ENCODE data around the gene YIF1A. TPM values are rescaled to one million over a fixed set of nuclear protein-coding genes. Genes with fewer than 3 reads are reported as not detected.
"Not testable (repeated sequence)": the region's sequence is repeated elsewhere in the genome, so short reads cannot be mapped to it uniquely, and the experiment has no call there.

The YIF1A gene
- polyA plus RNA-seq, 1 of the 3 experiments (the other 2 are of a cell fraction) = 123 TPM

- CTCF ChIA-PET = interaction anchor here (0.8 to 2.1 kb wide), 6 partner anchors 9 to 110 kb away, joined by 3 to 11 read pairs (median 4); partner anchors contain the start of gene RIN1
- H3K36me3 ChIP-seq (replicated peaks in 1 of 2; ENCODE audit: control insufficient read depth in 1 of 2, insufficient read depth in 2 of 2, low read length in 1 of 2) = peaks cover 19 to 43% of the 10 kb centered on the region in 2 experiments
These were observed 29.7 kb downstream of the YIF1A start for GRCh38 chr11:66259225-66259624.

GRCh38 chr11:66258473-66258893, 30.5 kb downstream of the YIF1A start:
- Histone ChIP-seq H3K27ac (ENCODE audit: low read depth in 2 of 2, low read length in 1 of 2) (peak overlapping the region; percentile 76 to 85; a peak in 2 of 4 replicates), H2AFZ (ENCODE audit: low read depth) (no peak overlapping the region), H3F3A (replicated peaks; ENCODE audit: insufficient read depth) (peaks cover 26% of the 10 kb centered on the region), H3K4me1 (ENCODE audit: control insufficient read depth in 1 of 2, insufficient read depth in 2 of 2, low read depth in 1 of 2, low read length in 1 of 2) (peaks cover 0 to 14% of the 10 kb centered on the region in 2 experiments; a peak in 2 of 4 replicates), H3K4me3 (ENCODE audit: low read depth in 2 of 2, low read length in 1 of 2) (peak overlapping the region; percentile 88 to 99), H3K9me2 (no peaks in the 10 kb centered on the region), H3K9me3 (no peaks in the 10 kb centered on the region), H3K79me2 (ENCODE audit: insufficient read depth) (peaks cover 26% of the 10 kb centered on the region), H3K9ac (peak overlapping the region; percentile 96), H4K20me1 (ENCODE audit: insufficient read depth) (peaks cover 19% of the 10 kb centered on the region), H3K4me2 (peak overlapping the region; percentile 100), H3K27me3 (ENCODE audit: insufficient read depth) (no peaks in the 10 kb centered on the region), H3K36me3 (replicated peaks in 1 of 2; ENCODE audit: control insufficient read depth in 1 of 2, insufficient read depth in 2 of 2, low read length in 1 of 2) (peaks cover 19 to 37% of the 10 kb centered on the region in 2 experiments)
- 7% methylated on average over 19 of the region's 28 CpGs for WGBS (ENCODE audit: low lambda C conversion rate)
- ChIA-PET POLR2A (interaction anchor here (0.7 to 1.4 kb wide), 3 partner anchors 9 to 54 kb away, joined by 3 to 6 read pairs (median 3); no protein-coding TSS in a partner anchor), CTCF (interaction anchor here (0.6 to 2.1 kb wide), 9 partner anchors 8 to 232 kb away, joined by 3 to 11 read pairs (median 3); partner anchors contain the start of genes CATSPER1 and RIN1)
- TF ChIP-seq CTCF (IDR thresholded peaks at IDR 0.05) = peak; percentile 8; the same call in 1 of the 2 replicates
- no peak for TF ChIP-seq SMC3 (IDR thresholded peaks at IDR 0.05; ENCODE audit: low read depth, low read length)
- no peak for DNase-seq

More at GRCh38 chr11:66259225-66259624, 29.7 kb downstream of the YIF1A start:
- POLR2A ChIA-PET = interaction anchor here (1.4 kb wide), 1 partner anchor 8 kb away, joined by 6 read pairs; no protein-coding TSS in a partner anchor
- Histone ChIP-seq H3K9ac (peak overlapping the region; percentile 96; the same call in 1 of the 2 replicates), H3K4me2 (peak overlapping the region; percentile 100; the same call in 1 of the 2 replicates), H3K27ac (ENCODE audit: low read depth in 2 of 2, low read length in 1 of 2) (no peak overlapping the region), H3K79me2 (ENCODE audit: insufficient read depth) (peaks cover 26% of the 10 kb centered on the region), H3K9me2 (no peaks in the 10 kb centered on the region), H3K4me1 (ENCODE audit: control insufficient read depth in 1 of 2, insufficient read depth in 2 of 2, low read depth in 1 of 2, low read length in 1 of 2) (peaks cover 0 to 14% of the 10 kb centered on the region in 2 experiments; a peak in 2 of 4 replicates), H3K27me3 (ENCODE audit: insufficient read depth) (no peaks in the 10 kb centered on the region), H2AFZ (ENCODE audit: low read depth) (no peak overlapping the region), H3F3A (replicated peaks; ENCODE audit: insufficient read depth) (peaks cover 26% of the 10 kb centered on the region), H3K4me3 (ENCODE audit: low read depth in 2 of 2, low read length in 1 of 2) (peak overlapping the region; percentile 88 to 99), H4K20me1 (ENCODE audit: insufficient read depth) (peaks cover 19% of the 10 kb centered on the region), H3K9me3 (no peaks in the 10 kb centered on the region)
- DNase-seq = no peak
- no peak for TF ChIP-seq NFIC (IDR thresholded peaks at IDR 0.05; ENCODE audit: borderline replicate concordance)
- TF ChIP-seq EP300 (IDR thresholded peaks at IDR 0.05; ENCODE audit: borderline replicate concordance in 1 of 2, low read depth in 1 of 2, low read length in 1 of 2) = no peak
- no peak for TF ChIP-seq EZH2phosphoT487 (IDR thresholded peaks at IDR 0.05; ENCODE audit: borderline replicate concordance, low read depth)
- 0 out of 2 replicates have a peak, but pooled peaks have one; percentile 11 for TF ChIP-seq POLR2AphosphoS5 (IDR thresholded peaks at IDR 0.05; ENCODE audit: low read depth, low read length)
- WGBS (ENCODE audit: low lambda C conversion rate) = 98% methylated on average over 2 of the region's 2 CpGs

- ChIA-PET POLR2A (interaction anchor here (0.7 kb wide), 1 partner anchor 95 kb away, joined by 3 read pairs; no protein-coding TSS in a partner anchor), CTCF (interaction anchor here (2.9 to 3.5 kb wide), 2 partner anchors 29 to 31 kb away, joined by 10 to 15 read pairs; no protein-coding TSS in a partner anchor)
- H3K4me2 ChIP-seq; H3K27ac ChIP-seq (ENCODE audit: low read depth in 2 of 2, low read length in 1 of 2); H3K9me2 ChIP-seq; H3K4me3 ChIP-seq (ENCODE audit: low read depth in 2 of 2, low read length in 1 of 2); DNase-seq; H4K20me1 ChIP-seq (ENCODE audit: insufficient read depth); H3K27me3 ChIP-seq (ENCODE audit: insufficient read depth); H3K9ac ChIP-seq; H3K9me3 ChIP-seq; H2AFZ ChIP-seq (ENCODE audit: low read depth); H3K79me2 ChIP-seq (ENCODE audit: insufficient read depth): not testable (repeated sequence)
- Histone ChIP-seq H3K36me3 (replicated peaks in 1 of 2; ENCODE audit: control insufficient read depth in 1 of 2, insufficient read depth in 2 of 2, low read length in 1 of 2) (peaks cover 6 to 16% of the 10 kb centered on the region in 2 experiments), H3F3A (replicated peaks; ENCODE audit: insufficient read depth) (peaks cover 22% of the 10 kb centered on the region), H3K4me1 (ENCODE audit: control insufficient read depth in 1 of 2, insufficient read depth in 2 of 2, low read depth in 1 of 2, low read length in 1 of 2) (peaks cover 0 to 10% of the 10 kb centered on the region in 2 experiments; a peak in 1 of 4 replicates)
- 93% methylated on average over 6 of the region's 6 CpGs for WGBS (ENCODE audit: low lambda C conversion rate)
These were observed 35.9 kb downstream of the YIF1A start for GRCh38 chr11:66253081-66253480.

Measured in SK-N-SH (cell line).